HPDE6-E6E7 (cell line): Measurements from ENCODE around the gene HIPK1.
"Not testable (repeated sequence)": the region's sequence is repeated elsewhere in the genome, so short reads cannot be mapped to it uniquely, and the experiment has no call there.

ENCODE experiments used
- DNase-seq: peaks from one replicate; pipeline ENCODE4 v3.0.0; 2011; ENCODE audit warnings: missing footprints; ENCODE audit errors: extremely low spot score

The HIPK1 gene

GRCh38 chr1:113981962-113982931 is 53.1 kb downstream of the HIPK1 start:
- no peak for DNase-seq

DNA sequence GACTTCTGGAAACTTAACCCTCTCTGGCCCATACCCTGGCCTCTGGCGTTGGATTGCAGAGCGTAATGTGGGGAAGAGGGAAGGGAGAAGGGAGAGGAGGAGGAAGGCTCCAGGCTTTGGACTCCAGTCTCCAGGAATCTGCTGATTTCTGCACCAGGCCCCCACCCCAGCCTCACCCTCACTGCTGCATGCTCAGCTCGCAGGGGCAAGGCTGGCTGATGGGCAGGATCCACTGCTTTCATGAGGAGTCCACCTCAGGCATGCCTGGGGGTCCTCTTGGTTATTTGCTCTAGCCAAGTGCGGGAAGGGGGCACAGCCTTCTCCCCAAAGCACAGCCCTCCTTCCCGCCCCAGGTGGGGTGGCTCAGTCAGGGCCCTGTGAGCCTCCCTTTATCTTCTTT is 53.8 kb downstream of the HIPK1 start:
- no peak for DNase-seq

GRCh38 chr1:113983391-113983790 is 54.3 kb downstream of the HIPK1 start:
- DNase-seq: no peak

DNA sequence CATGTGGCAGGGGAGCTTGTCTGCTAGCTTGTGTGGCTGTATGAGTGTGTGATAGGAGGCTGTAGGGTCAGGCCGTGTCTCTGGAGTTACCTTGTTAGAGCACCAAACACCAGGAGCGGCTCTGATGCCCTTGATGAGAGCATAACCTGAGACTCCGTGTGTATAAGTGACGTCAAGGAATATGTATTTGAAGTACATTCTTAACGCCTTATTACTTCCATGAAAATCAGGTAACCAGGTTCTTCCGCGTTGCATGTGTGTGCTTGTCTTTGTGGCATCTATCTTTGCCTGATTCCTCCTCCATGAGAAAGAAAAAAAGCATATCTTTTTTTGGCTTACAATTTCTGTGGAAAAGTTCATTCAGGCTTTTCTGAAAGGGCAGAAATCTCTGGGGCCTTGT is 54.7 kb downstream of the HIPK1 start:
- DNase-seq: no peak

DNA sequence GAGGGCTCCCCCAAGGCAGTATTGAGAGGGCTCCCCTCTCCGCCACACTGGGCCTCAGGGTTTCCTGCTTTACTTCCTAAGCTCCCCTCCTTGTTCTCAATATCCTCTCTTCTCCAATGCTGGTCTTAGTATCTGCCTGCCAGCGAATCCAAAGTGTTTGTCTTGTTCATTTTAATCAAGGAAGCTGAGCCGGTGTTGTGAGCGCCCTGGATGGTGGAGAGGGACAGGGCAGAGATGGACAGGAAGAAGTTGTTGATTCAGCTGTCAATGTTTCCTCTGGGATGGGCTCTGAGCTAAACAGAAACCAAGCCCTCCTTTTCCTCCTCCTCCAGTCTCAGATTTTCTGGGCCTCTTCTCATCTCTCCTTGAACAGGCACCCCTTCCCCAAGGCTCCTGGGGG is 55.6 kb downstream of the HIPK1 start:
- DNase-seq: no peak

- no peak for DNase-seq
Observed at GRCh38 chr1:113986802-113987201, 57.7 kb downstream of the HIPK1 start.

- no peak for DNase-seq
Observed at GRCh38 chr1:113987259-113987658, 58.1 kb downstream of the HIPK1 start.

- DNase-seq: no peak
Observed at GRCh38 chr1:113990530-113990929, 61.4 kb downstream of the HIPK1 start.

DNA sequence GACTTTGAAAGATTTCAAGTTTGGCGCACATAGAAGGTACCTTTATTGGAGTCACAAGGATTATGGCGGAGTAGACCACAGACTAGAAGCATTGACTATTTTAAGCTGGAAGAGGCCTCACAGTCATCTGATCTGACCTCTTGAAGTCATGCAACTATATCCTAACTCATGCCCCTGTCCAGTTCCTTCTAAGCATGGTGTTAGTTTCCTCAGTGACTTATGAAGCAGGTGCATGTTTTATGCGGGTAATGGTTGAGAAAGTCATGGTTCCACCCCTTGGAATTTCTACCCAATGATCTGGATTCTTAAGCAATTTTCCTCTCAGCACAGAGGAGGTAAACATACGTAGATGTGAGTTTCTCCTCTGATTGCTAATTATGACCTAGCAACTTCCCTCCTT is 61.8 kb downstream of the HIPK1 start:
- DNase-seq: no peak

GRCh38 chr1:113991467-113991997 is 62.4 kb downstream of the HIPK1 start:
- no peak for DNase-seq

GRCh38 chr1:113993072-113993471 is 63.9 kb downstream of the HIPK1 start:
- DNase-seq: no peak

DNA sequence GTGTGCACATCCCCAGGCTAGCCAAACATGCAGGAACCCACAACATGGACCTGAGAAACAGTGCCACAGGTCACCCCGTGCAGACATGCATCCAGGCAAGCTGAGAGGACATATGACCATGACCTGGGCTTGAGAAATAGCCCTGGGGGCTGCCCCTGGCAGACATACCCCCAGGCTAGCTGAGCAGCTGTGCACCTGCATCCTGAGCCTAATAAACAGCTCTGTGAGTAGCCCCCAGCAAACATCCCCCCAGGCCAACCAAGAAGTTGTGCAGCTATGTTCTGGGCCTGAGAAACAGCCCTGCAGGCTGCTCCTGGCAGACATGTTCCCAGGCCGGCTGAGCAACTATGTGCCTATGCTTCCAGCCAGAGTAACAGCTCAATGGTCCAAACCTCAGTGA is 64.6 kb downstream of the HIPK1 start:
- DNase-seq: no peak

DNA sequence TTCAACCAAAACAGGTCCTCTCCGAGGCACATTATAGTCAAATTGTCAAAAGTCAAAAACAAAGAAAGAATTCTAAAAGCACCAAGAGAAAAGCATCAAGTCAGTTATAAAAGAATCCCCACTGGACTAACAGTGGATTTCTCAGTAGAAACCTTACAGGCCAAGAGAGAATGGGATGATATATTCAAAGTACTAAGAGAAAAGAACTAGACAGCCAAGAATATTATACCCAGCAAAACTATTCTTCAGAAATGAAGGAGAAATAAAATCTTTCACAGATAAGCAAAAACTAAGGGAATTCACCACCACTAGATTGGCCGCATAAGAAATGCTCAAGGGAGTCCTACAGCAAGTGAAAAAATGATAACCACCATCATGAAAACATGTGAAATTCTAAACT is 66.3 kb downstream of the HIPK1 start:
- DNase-seq: no peak

DNA sequence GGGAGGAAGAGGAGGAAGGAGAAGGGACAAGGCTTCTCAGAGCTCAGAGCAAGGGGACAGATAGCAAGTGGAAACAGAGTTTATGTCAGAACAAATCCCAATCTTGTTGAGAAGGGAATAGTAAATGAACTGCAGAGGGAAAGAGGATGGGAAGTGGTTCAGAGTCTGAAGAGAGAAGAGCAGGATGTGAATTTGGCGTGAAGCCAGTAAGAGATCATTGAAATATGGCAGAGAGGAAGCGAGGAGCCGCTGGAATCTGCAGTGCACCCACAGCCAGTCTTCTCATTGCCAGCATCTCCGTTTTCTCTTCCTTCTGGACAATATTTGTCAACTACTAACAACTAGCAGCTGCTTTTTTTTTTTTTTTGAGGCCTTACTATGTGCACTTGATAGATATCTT is 69.2 kb downstream of the HIPK1 start:
- DNase-seq: no peak

GRCh38 chr1:113999233-113999632 is 70.1 kb downstream of the HIPK1 start:
- DNase-seq: no peak

DNA sequence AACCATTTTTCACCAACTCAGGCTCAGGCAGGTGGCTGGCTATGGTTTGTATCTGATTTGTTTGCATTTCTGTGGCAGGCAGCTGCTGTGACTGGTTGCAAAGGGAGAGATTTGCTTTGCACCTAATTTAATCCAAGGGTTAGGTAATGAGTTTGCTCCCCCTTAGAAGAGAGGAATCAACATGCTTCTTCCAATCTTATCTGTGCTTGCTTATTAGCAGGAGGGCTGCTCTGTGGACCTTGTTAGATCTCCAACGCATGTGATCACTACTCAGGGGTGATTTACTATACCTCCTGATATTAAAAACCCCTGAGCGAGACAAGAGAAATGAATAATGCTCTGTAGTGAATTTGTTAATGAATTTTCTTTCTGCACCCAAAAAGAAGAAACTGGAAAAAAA is 70.7 kb downstream of the HIPK1 start:
- no peak for DNase-seq

DNA sequence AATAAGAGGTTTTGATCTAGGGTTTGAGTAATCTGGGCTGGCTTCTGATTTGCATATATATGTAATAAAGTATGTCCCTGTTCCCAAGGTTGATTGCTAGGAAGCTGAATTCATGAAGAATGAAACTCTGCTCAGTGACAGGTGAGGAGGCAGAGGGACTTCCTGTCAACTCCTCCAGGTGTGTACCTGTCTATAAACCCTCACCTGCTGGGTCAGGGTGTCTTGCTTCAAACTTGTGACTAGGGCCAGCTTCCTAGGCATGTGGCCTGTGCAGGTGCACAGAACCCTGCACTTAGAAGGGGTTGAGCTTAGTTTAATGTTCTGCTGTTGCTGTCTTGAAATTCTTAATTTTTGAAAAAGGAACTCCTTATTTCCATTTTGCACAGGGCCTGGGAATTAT is 71.3 kb downstream of the HIPK1 start:
- DNase-seq: no peak

DNA sequence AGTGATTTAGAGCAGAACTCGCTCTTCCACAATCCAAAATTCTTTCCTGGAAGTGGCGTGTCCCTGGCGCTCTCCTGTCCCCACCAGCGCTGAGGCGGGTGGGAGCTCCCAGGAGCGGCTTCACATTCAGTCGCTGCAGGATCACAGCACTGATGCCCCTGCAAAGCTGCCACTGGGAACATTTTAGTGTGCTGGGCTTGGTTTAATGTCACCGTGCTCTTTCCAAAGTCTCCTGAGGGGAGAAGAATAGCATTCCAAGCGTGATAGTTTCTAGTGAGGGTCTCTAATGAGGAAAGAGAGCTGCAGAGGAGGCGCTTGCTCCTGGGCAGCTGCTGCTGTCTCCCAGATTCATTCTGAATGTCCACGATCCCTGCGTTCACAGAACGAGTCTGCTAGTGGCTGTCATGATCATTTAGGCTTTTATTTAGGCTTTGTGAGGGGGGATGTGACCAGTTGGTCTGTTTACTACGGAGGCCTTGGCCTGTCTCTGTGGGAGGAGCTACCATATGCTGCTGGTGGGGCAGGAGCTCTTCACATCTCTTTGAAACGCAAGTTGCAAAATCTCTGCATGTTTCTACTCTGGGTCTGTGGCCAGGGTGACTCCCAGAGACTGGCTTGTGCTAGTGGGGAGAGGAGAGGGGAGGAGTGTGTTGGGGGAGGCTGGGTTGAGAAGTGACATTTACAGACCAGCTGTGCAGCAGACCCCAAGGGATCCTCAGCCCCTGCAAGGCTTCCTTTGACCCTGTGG is 73.5 kb downstream of the HIPK1 start:
- DNase-seq: no peak

DNA sequence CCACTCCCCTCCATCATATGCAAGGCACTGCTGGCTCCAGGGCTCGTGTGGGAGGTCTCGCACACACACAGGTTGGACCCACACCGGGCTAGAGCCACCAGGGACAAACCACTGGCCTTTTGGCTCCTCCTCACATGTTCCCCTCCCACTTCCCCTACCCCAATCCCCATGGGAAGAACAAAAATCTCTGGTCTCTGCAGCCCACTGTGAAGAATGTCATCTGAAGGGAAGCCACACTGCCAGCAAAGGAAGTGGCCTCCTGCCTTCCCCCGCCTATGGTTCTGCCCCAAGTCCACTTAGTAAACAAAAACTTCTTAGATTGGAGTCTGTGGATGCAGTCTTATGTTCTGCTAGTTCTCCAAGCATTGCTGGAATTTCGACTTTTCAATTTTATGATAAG is 74.3 kb downstream of the HIPK1 start:
- DNase-seq: no peak

DNA sequence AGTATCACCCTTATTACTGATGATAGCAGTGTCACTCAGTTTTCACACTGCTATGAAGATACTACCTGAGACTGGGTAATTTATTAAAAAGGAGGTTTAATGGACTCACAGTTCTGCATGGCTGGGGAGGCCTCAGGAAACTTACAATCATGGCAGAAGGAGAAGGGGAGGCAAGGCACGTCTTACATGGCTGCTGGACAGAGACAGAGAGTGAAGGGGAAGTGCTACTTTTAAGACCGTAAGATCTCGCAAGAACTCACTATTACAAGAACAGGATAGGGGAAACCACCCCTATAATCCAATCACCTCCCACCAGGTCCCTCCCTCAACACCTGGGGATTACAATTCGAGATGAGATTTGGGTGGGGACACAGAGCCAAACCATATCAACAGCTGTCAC is 77.7 kb downstream of the HIPK1 start:
- not testable (repeated sequence) for DNase-seq

DNA sequence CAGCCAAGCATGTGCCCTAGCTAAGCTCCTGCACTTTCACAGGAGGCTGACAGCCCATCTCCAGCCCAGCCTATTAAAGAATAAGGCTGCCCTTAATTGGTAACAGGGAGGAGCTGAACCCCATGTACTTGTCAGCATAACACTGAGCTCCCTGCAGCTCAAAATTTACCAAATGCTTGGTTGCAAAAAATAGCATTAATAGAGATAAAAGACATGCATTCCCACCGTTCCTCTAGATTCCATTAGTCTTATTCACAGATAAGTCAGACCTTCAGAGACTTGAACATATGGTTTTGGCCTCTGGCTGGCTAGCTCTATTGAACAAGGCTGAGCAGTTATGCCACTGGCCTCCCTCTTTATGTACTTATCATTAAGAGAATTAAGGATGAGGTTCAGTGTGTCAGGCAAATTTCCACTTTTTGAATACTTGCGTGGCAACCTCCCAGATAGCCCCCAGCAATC is 79.4 kb downstream of the HIPK1 start:
- DNase-seq: no peak

GRCh38 chr1:114008993-114009392 is 79.9 kb downstream of the HIPK1 start:
- DNase-seq: no peak

- no peak for DNase-seq
Observed at GRCh38 chr1:114009393-114009792, 80.3 kb downstream of the HIPK1 start.
